NCI-H1436 treated with DMSO at 0.1 percent for 48 hours (cell line): ENCODE data around the gene MFN2.
"Not testable (repeated sequence)": the region's sequence is repeated elsewhere in the genome, so short reads cannot be mapped to it uniquely, and the experiment has no call there.

ENCODE experiments used
- DNase-seq: peaks from one replicate; lab custom pipeline; 2025; lab: John Stamatoyannopoulos, UW

MFN2 gene

GRCh38 chr1:12022036-12022435, 41.8 kb downstream of the MFN2 start:
- no peak for DNase-seq

GRCh38 chr1:12026586-12026985, 46.3 kb downstream of the MFN2 start:
- DNase-seq: no peak

- no peak for DNase-seq
Observed at GRCh38 chr1:12028248-12028647, 48.0 kb downstream of the MFN2 start.

GRCh38 chr1:12028957-12029511, 48.8 kb downstream of the MFN2 start:
- DNase-seq: no peak

GRCh38 chr1:12029720-12030339, 49.6 kb downstream of the MFN2 start:
- DNase-seq: no peak

GRCh38 chr1:12031039-12031980, 51.1 kb downstream of the MFN2 start:
- no peak for DNase-seq

GRCh38 chr1:12032161-12032621, 51.9 kb downstream of the MFN2 start:
- no peak for DNase-seq

GRCh38 chr1:12033441-12033840, 53.2 kb downstream of the MFN2 start:
- DNase-seq: not testable (repeated sequence)

GRCh38 chr1:12034381-12034801, 54.1 kb downstream of the MFN2 start:
- no peak for DNase-seq

- DNase-seq: no peak
Observed at GRCh38 chr1:12035312-12035711, 55.1 kb downstream of the MFN2 start.

- no peak for DNase-seq
Observed at GRCh38 chr1:12037486-12038355, 57.5 kb downstream of the MFN2 start.

GRCh38 chr1:12038356-12039163, 58.3 kb downstream of the MFN2 start:
- DNase-seq: no peak

- no peak for DNase-seq
Observed at GRCh38 chr1:12039164-12039525, 58.9 kb downstream of the MFN2 start.

GRCh38 chr1:12039824-12040456, 59.7 kb downstream of the MFN2 start:
- DNase-seq: not testable (repeated sequence)

GRCh38 chr1:12040457-12041051, 60.3 kb downstream of the MFN2 start:
- peak; percentile 4 for DNase-seq

- DNase-seq: not testable (repeated sequence)
Observed at GRCh38 chr1:12044187-12044877, 64.1 kb downstream of the MFN2 start.

- no peak for DNase-seq
Observed at GRCh38 chr1:12046749-12047119, 66.5 kb downstream of the MFN2 start.

- no peak for DNase-seq
Observed at GRCh38 chr1:12047120-12047876, 67.1 kb downstream of the MFN2 start.

- no peak for DNase-seq
Observed at GRCh38 chr1:12048372-12048771, 68.1 kb downstream of the MFN2 start.
